Osteoblast (primary cell): Measurements from ENCODE around the gene OR51D1. TPM values are rescaled to one million over a fixed set of nuclear protein-coding genes. Genes with fewer than 3 reads are reported as not detected.

Experiments used
- DNase-seq: peaks from one replicate; pipeline ENCODE4 v3.0.0; 2011; ENCODE audit warnings: low spot score, mixed read lengths; ENCODE audit not compliant: insufficient read length; ENCODE audit errors: missing footprints
- H2AFZ ChIP-seq: 2 replicates; pipeline ENCODE4 v1.6.0; 2011; ENCODE audit warnings: mild to moderate bottlenecking, low read length
- H3K27ac ChIP-seq: 2 replicates; pipeline ENCODE4 v1.5.1; 2011; ENCODE audit warnings: mild to moderate bottlenecking, low read depth, low read length, moderate library complexity
- H3K27me3 ChIP-seq: 2 replicates; pipeline ENCODE4 v1.6.0; 2012; ENCODE audit warnings: mild to moderate bottlenecking, control low read depth, inconsistent platforms, low read length, moderate library complexity; ENCODE audit not compliant: insufficient read depth
- H3K36me3 ChIP-seq: 2 replicates; pipeline ENCODE4 v1.5.1; 2011; ENCODE audit warnings: mild to moderate bottlenecking, low read length, control low read depth, moderate library complexity; ENCODE audit not compliant: insufficient read depth
- H3K4me1 ChIP-seq: 2 replicates; pipeline ENCODE4 v1.5.1; 2011; ENCODE audit warnings: mild to moderate bottlenecking, low read length, control low read depth, moderate library complexity; ENCODE audit not compliant: insufficient read depth
- H3K4me2 ChIP-seq: 2 replicates; pipeline ENCODE4 v1.6.0; 2011; ENCODE audit warnings: mild to moderate bottlenecking, low read length; ENCODE audit not compliant: insufficient read depth
- H3K4me3 ChIP-seq: fragments of 200-600 bp; sonication (generic); 3 replicates; pipeline ENCODE4 v1.5.1; 2012; ENCODE audit warnings: mild to moderate bottlenecking, low read length, inconsistent platforms; ENCODE audit not compliant: insufficient read depth
- H3K79me2 ChIP-seq: 2 replicates; pipeline ENCODE4 v1.6.0; 2012; ENCODE audit warnings: mild to moderate bottlenecking, low read length, control low read depth, inconsistent platforms; ENCODE audit not compliant: insufficient read depth
- H3K9me3 ChIP-seq: 2 replicates; pipeline ENCODE4 v1.5.1; 2011; ENCODE audit warnings: low read depth, low read length, control low read depth
- H4K20me1 ChIP-seq: 2 replicates; pipeline ENCODE4 v1.6.0; 2012; ENCODE audit warnings: mild to moderate bottlenecking, low read length, control low read depth; ENCODE audit not compliant: insufficient read depth
- total RNA-seq: library from RNA; depleted of rRNA; stranded (reverse); fragments of >200 nt; gene quantifications from 2 replicates; pipeline ENCODE4 v1.2.3, GENCODE V29; 2012
- TF ChIP-seq, protein P1 (sequence below): IDR thresholded peaks from 2 replicates; pipeline ENCODE4 v1.5.1; 2011; ENCODE audit warnings: mild to moderate bottlenecking, low read depth, low read length, moderate library complexity; ENCODE audit errors: extremely low read depth

OR51D1 gene
- total RNA-seq, 1 donor, result not detected

DNA sequence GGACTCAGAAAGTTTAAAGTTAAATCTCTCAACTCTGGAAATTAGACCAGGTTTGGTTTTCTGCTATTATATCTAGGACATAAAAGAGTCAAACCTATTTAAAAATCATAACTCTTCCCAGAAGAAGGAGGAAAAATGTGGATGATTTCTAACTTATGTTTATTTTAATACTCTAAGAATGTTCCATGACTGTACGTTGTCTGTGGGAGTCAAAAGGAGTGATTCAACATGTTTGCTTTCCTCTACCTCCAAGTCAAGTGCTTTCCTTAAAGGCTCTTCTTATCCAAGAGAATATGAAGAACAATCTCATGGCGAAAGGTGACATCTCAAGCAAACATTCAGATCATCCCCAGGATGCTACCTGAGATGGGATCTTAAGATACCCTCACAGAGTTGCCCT, 28.1 kb downstream of the OR51D1 start:
- no peaks in the 10 kb centered on the region for H3K4me1 ChIP-seq
- TF ChIP-seq, protein P1, sequence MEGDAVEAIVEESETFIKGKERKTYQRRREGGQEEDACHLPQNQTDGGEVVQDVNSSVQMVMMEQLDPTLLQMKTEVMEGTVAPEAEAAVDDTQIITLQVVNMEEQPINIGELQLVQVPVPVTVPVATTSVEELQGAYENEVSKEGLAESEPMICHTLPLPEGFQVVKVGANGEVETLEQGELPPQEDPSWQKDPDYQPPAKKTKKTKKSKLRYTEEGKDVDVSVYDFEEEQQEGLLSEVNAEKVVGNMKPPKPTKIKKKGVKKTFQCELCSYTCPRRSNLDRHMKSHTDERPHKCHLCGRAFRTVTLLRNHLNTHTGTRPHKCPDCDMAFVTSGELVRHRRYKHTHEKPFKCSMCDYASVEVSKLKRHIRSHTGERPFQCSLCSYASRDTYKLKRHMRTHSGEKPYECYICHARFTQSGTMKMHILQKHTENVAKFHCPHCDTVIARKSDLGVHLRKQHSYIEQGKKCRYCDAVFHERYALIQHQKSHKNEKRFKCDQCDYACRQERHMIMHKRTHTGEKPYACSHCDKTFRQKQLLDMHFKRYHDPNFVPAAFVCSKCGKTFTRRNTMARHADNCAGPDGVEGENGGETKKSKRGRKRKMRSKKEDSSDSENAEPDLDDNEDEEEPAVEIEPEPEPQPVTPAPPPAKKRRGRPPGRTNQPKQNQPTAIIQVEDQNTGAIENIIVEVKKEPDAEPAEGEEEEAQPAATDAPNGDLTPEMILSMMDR, result no peak
- no peaks in the 10 kb centered on the region for H4K20me1 ChIP-seq
- H3K4me3 ChIP-seq, result no peak overlapping the region
- H3K9me3 ChIP-seq, result no peaks in the 10 kb centered on the region
- H3K27ac ChIP-seq, result no peak overlapping the region
- H3K4me2 ChIP-seq, result no peak overlapping the region
- no peaks in the 10 kb centered on the region for H3K36me3 ChIP-seq
- no peak overlapping the region for H2AFZ ChIP-seq
- no peaks in the 10 kb centered on the region for H3K27me3 ChIP-seq
- DNase-seq, result no peak
- no peaks in the 10 kb centered on the region for H3K79me2 ChIP-seq

DNA sequence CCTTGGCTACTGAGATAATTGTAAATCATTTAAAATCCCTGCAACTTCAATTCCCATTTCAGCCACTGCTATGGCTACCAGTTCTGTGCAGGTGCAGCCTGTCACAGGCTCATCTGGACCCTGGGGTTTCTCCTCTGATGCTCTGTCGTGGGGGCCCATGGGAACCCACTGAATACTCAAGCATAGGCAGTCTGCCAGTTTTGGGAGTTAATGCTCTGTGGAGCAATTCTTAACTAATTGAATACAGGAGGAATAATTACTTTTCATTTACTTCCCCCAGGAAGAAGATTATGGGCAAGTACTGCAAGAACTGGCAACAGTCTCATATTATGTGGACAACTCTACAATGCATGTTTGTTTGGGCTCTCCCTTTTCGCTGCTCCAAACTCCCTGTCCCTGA, 34.5 kb downstream of the OR51D1 start:
- Histone ChIP-seq H3K9me3 (no peaks in the 10 kb centered on the region), H3K27me3 (no peaks in the 10 kb centered on the region), H3K4me1 (no peaks in the 10 kb centered on the region), H4K20me1 (no peaks in the 10 kb centered on the region), H3K36me3 (no peaks in the 10 kb centered on the region), H3K4me3 (no peak overlapping the region), H2AFZ (no peak overlapping the region), H3K79me2 (no peaks in the 10 kb centered on the region), H3K27ac (no peak overlapping the region), H3K4me2 (no peak overlapping the region)
- TF ChIP-seq, protein P1, result no peak
- no peak for DNase-seq

DNA sequence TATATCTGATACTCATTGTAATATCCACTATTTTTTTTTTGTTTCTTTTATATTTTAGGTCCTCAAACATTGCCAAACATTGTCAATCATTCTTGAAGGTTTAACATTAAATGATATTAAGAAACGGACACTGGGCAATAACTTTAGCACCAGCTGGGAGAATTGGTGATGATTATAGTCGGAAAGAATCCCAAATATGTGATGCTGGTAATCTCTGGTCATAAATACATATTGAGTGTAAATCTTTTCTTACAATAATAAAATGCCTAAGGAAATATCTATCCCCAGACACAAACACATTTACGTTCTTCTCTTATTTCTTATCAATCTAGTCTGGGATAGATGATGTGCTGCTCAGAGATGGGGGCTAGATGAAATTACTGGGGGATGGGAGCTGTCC, 35.2 kb downstream of the OR51D1 start:
- H3K27me3 ChIP-seq, result no peaks in the 10 kb centered on the region
- no peaks in the 10 kb centered on the region for H4K20me1 ChIP-seq
- TF ChIP-seq, protein P1, result no peak
- no peaks in the 10 kb centered on the region for H3K36me3 ChIP-seq
- DNase-seq, result no peak
- no peak overlapping the region for H2AFZ ChIP-seq
- no peaks in the 10 kb centered on the region for H3K9me3 ChIP-seq
- no peaks in the 10 kb centered on the region for H3K4me1 ChIP-seq
- no peak overlapping the region for H3K4me2 ChIP-seq
- H3K27ac ChIP-seq, result no peak overlapping the region
- H3K79me2 ChIP-seq, result no peaks in the 10 kb centered on the region
- H3K4me3 ChIP-seq, result no peak overlapping the region

DNA sequence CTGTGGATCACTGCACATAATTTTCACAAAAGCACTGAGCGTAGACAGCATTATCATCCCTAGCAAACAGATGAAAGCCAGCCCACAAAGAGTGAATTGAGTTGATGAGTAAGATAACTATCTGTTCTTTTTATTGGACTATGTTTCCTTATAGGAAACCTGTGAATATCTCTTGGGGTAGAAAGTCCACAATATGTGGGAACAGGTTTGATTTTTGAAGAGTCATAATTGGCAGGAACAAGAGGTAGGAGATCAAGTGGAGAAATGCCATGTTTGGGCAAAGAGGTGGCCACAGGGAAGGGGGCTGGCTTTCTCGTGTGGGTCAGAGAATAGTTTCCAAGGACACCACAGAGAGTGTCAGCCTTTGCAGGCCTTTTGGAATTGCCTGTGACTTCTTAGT, 36.5 kb downstream of the OR51D1 start:
- H3K27me3 ChIP-seq, result no peaks in the 10 kb centered on the region
- H3K4me1 ChIP-seq, result no peaks in the 10 kb centered on the region
- DNase-seq, result no peak
- TF ChIP-seq, protein P1, result no peak
- H3K9me3 ChIP-seq, result no peaks in the 10 kb centered on the region
- H4K20me1 ChIP-seq, result no peaks in the 10 kb centered on the region
- no peaks in the 10 kb centered on the region for H3K79me2 ChIP-seq
- no peak overlapping the region for H2AFZ ChIP-seq
- no peaks in the 10 kb centered on the region for H3K36me3 ChIP-seq
- no peak overlapping the region for H3K27ac ChIP-seq
- no peak overlapping the region for H3K4me2 ChIP-seq
- no peak overlapping the region for H3K4me3 ChIP-seq
